ENCODE measurements around the gene KIF4B.

KIF4B gene

DNA sequence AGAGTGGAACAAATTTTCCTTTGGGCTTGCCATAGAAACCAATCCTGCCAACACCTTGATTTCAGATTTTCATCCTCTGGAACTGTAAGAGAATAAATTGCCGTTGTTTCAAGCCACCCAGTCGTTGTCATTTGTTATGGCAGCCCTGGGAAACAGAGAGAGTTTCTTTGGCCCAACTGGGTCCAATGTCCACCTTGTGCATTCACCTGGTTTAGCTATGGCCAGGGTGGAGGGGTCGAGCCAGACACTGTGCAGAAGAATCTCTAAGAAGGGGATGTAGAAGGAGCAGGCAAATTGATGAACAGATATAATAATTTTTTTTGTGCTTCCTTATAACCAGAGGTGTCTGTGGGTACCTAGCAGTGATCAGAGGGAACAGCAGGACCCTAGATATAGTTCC is 9.8 kb downstream of the KIF4B start:
- TF ChIP-seq TAF1 (IDR thresholded peaks at IDR 0.05; ENCODE audit: borderline replicate concordance, insufficient read depth, low read length) = no peak
- TF ChIP-seq POLR2AphosphoS5 (IDR thresholded peaks at IDR 0.05; ENCODE audit: low read depth, low read length) = no peak
- TF ChIP-seq, protein P1, sequence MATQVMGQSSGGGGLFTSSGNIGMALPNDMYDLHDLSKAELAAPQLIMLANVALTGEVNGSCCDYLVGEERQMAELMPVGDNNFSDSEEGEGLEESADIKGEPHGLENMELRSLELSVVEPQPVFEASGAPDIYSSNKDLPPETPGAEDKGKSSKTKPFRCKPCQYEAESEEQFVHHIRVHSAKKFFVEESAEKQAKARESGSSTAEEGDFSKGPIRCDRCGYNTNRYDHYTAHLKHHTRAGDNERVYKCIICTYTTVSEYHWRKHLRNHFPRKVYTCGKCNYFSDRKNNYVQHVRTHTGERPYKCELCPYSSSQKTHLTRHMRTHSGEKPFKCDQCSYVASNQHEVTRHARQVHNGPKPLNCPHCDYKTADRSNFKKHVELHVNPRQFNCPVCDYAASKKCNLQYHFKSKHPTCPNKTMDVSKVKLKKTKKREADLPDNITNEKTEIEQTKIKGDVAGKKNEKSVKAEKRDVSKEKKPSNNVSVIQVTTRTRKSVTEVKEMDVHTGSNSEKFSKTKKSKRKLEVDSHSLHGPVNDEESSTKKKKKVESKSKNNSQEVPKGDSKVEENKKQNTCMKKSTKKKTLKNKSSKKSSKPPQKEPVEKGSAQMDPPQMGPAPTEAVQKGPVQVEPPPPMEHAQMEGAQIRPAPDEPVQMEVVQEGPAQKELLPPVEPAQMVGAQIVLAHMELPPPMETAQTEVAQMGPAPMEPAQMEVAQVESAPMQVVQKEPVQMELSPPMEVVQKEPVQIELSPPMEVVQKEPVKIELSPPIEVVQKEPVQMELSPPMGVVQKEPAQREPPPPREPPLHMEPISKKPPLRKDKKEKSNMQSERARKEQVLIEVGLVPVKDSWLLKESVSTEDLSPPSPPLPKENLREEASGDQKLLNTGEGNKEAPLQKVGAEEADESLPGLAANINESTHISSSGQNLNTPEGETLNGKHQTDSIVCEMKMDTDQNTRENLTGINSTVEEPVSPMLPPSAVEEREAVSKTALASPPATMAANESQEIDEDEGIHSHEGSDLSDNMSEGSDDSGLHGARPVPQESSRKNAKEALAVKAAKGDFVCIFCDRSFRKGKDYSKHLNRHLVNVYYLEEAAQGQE (IDR thresholded peaks at IDR 0.05; ENCODE audit: insufficient read depth in 1 of 2, low read depth in 2 of 2, low read length in 2 of 2) = no peak
- TF ChIP-seq SIN3A (IDR thresholded peaks at IDR 0.05; ENCODE audit: borderline replicate concordance, insufficient read depth, low read length) = no peak
- TF ChIP-seq FOXP2 (optimal IDR thresholded peaks at IDR 0.05; ENCODE audit: borderline replicate concordance, extremely low read depth, extremely low read length, insufficient read depth) = no peak

DNA sequence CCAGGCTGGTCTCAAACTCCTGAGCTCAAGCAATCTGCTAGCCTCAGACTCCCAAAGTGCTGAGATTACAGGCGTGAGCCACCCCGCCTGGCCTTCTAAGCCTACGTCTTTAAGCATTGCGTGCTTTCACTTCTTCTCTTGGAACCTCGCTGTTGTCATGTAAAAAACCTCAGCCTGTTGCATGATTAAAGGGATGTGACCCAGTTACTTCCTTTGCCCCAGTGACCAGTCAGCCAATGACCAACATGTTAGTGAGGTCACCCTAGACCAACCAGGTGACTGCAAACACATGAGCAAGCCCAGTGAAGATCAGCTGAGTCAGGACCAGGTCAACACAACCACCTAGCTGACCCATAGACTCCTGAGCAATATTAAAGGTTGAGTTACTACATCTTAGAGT is 10.5 kb downstream of the KIF4B start:
- no peak for TF ChIP-seq TAF1 (IDR thresholded peaks at IDR 0.05; ENCODE audit: borderline replicate concordance, insufficient read depth, low read length)
- TF ChIP-seq, protein P1 (IDR thresholded peaks at IDR 0.05; ENCODE audit: insufficient read depth in 1 of 2, low read depth in 2 of 2, low read length in 2 of 2) = no peak
- TF ChIP-seq FOXP2 (optimal IDR thresholded peaks at IDR 0.05; ENCODE audit: borderline replicate concordance, extremely low read depth, extremely low read length, insufficient read depth) = no peak
- TF ChIP-seq SIN3A (IDR thresholded peaks at IDR 0.05; ENCODE audit: borderline replicate concordance, insufficient read depth, low read length) = no peak
- no peak for TF ChIP-seq POLR2AphosphoS5 (IDR thresholded peaks at IDR 0.05; ENCODE audit: low read depth, low read length)

DNA sequence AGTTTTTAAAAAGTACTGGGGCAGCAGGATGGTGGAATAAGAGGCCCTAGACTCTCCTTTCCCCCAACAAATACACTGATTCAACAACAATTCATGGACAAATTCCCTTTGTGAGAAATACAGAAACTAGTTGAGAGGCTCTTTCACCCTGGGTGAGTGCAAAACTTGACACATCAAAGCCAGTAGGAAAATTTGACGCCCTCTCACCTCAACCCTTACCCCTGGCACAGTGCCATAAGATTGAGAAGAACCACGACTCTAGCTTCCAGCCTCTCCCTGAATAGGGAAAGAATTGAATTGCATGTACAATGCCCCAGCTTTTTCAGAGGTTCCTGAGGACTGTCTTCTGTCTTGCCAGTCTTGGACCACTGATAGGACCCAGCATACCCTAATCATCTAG is 12.3 kb downstream of the KIF4B start:
- TF ChIP-seq, protein P1 (IDR thresholded peaks at IDR 0.05; ENCODE audit: insufficient read depth in 1 of 2, low read depth in 2 of 2, low read length in 2 of 2) = no peak
- TF ChIP-seq POLR2AphosphoS5 (IDR thresholded peaks at IDR 0.05; ENCODE audit: low read depth, low read length) = no peak
- TF ChIP-seq TAF1 (IDR thresholded peaks at IDR 0.05; ENCODE audit: borderline replicate concordance, insufficient read depth, low read length) = no peak
- no peak for TF ChIP-seq FOXP2 (optimal IDR thresholded peaks at IDR 0.05; ENCODE audit: borderline replicate concordance, extremely low read depth, extremely low read length, insufficient read depth)
- no peak for TF ChIP-seq SIN3A (IDR thresholded peaks at IDR 0.05; ENCODE audit: borderline replicate concordance, insufficient read depth, low read length)

DNA sequence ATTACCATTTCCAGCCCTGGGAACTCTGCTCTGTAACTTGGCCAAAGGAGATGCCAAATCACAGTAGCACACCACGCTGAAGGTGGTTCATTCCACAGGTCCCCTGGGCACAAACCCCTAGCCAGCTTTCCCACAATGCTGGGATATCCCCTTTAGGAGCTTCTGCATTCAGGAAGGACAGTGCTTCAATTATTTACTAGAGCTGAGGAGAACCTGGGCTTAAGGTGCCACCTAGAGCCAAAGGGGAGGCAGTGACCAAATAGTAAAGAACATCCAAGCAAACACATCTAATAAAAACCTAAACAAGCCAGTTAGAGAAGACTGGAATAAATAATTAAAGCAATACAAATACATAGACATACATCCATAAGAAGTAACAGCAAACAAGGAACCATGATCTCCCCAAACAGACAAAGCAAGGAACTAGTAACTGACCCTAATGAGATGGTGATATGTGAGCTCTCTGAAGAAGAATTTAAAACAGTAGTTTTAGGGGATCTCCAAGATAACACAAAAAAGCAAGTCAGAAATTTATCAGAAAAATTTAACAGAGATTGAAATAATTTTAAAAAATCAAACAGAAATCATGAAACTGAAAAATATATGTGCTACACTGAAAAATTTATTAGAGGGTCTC is 14.6 kb downstream of the KIF4B start:
- TF ChIP-seq POLR2AphosphoS5 (IDR thresholded peaks at IDR 0.05; ENCODE audit: low read depth, low read length) = no peak
- TF ChIP-seq FOXP2 (optimal IDR thresholded peaks at IDR 0.05; ENCODE audit: borderline replicate concordance, extremely low read depth, extremely low read length, insufficient read depth) = no peak
- TF ChIP-seq SIN3A (IDR thresholded peaks at IDR 0.05; ENCODE audit: borderline replicate concordance, insufficient read depth, low read length) = no peak
- TF ChIP-seq, protein P1 (IDR thresholded peaks at IDR 0.05; ENCODE audit: insufficient read depth in 1 of 2, low read depth in 2 of 2, low read length in 2 of 2) = no peak
- TF ChIP-seq TAF1 (IDR thresholded peaks at IDR 0.05; ENCODE audit: borderline replicate concordance, insufficient read depth, low read length) = no peak

Measured in PFSK-1 (cell line).